Neural cell (in vitro differentiated cells): Measurements from ENCODE around the gene TANGO6. TPM values are rescaled to one million over a fixed set of nuclear protein-coding genes. Genes with fewer than 3 reads are reported as not detected.

Experiments
- H2AFZ ChIP-seq: fragments of 200-600, 300-800 bp; sonication (generic), shearing (Covaris generic); 2 replicates; pipeline ENCODE4 v1.6.0; 2014; ENCODE audit warnings: low read depth, mild to moderate bottlenecking, antibody characterized with exemption, low read length, moderate library complexity
- H3F3A ChIP-seq: fragments of 200-600 bp; shearing (Covaris generic); 2 replicates; pipeline ENCODE4 v1.6.1; 2016; ENCODE audit warnings: mild to moderate bottlenecking, moderate library complexity, mixed read lengths, antibody characterized with exemption, low read length; ENCODE audit not compliant: insufficient read depth, poor library complexity, severe bottlenecking
- H3K27ac ChIP-seq: fragments of 200-600, 300-800 bp; sonication (generic), shearing (Covaris generic); 2 replicates; pipeline ENCODE4 v1.5.1; 2014; ENCODE audit warnings: mild to moderate bottlenecking, low read length, moderate library complexity
- H3K27me3 ChIP-seq: fragments of 300-800, 200-600 bp; sonication (generic), shearing (Covaris generic); 2 replicates; pipeline ENCODE4 v1.6.0; 2014; ENCODE audit warnings: mild to moderate bottlenecking, low read depth, low read length, moderate library complexity; ENCODE audit not compliant: insufficient read depth
- H3K36me3 ChIP-seq: fragments of 300-800, 200-600 bp; sonication (generic), shearing (Covaris generic); 2 replicates; pipeline ENCODE4 v1.5.1; 2014; ENCODE audit warnings: mild to moderate bottlenecking, antibody characterized with exemption, low read length, moderate library complexity; ENCODE audit not compliant: insufficient read depth
- H3K4me2 ChIP-seq: fragments of 300-800, 200-600 bp; sonication (generic), shearing (Covaris generic); 2 replicates; pipeline ENCODE4 v1.6.0; 2014; ENCODE audit warnings: mild to moderate bottlenecking, low read length
- H3K4me3 ChIP-seq: fragments of 300-800, 200-600 bp; sonication (generic), shearing (Covaris generic); 2 replicates; pipeline ENCODE4 v1.5.1; 2014; ENCODE audit warnings: mild to moderate bottlenecking, low read length, moderate library complexity
- H3K79me2 ChIP-seq: fragments of 200-600 bp; shearing (Covaris generic); replicated peaks from 2 replicates; pipeline ENCODE4 v1.6.0; 2014; ENCODE audit warnings: mild to moderate bottlenecking, low read length, moderate library complexity; ENCODE audit not compliant: insufficient read depth
- H3K9ac ChIP-seq: fragments of 300-800, 200-600 bp; sonication (generic), shearing (Covaris generic); 2 replicates; pipeline ENCODE4 v1.6.1; 2016; ENCODE audit warnings: mild to moderate bottlenecking, low read length, mixed read lengths
- H3K9me2 ChIP-seq: fragments of 200-600 bp; shearing (Covaris generic); 2 replicates; pipeline ENCODE4 v1.6.1; 2016; ENCODE audit warnings: mild to moderate bottlenecking, low read length, mixed read lengths; ENCODE audit not compliant: insufficient read depth
- H3K9me3 ChIP-seq: fragments of 200-600, 300-800 bp; sonication (generic), shearing (Covaris generic); 2 replicates; pipeline ENCODE4 v1.6.1; 2016; ENCODE audit warnings: mild to moderate bottlenecking, mixed run types, low read length, moderate library complexity, mixed read lengths
- H4K20me1 ChIP-seq: fragments of 200-600 bp; shearing (Covaris generic); 2 replicates; pipeline ENCODE4 v1.6.1; 2016; ENCODE audit warnings: mild to moderate bottlenecking, mixed run types; ENCODE audit not compliant: insufficient read depth
- CTCF ChIP-seq: fragments of 450-650 bp; IDR thresholded peaks from 2 replicates; pipeline ENCODE4 v1.5.1; 2014; ENCODE audit warnings: antibody characterized with exemption, mild to moderate bottlenecking, moderate library complexity; ENCODE audit not compliant: poor library complexity, severe bottlenecking
- EP300 ChIP-seq: fragments of 450-650 bp; conservative IDR thresholded peaks from 2 replicates; pipeline ENCODE4 v1.6.1; 2014; ENCODE audit warnings: antibody characterized with exemption, mild to moderate bottlenecking, moderate library complexity; ENCODE audit not compliant: poor library complexity, severe bottlenecking
- EZH2 ChIP-seq: fragments of 200-600, 300-800 bp; shearing (Covaris generic), sonication (generic); IDR thresholded peaks from 2 replicates; pipeline ENCODE4 v1.6.1; 2014; ENCODE audit warnings: antibody characterized with exemption, low read length, borderline replicate concordance, mild to moderate bottlenecking; ENCODE audit not compliant: insufficient read depth, poor library complexity, severe bottlenecking
- MXI1 ChIP-seq: fragments of 450-650 bp; conservative IDR thresholded peaks from 2 replicates; pipeline ENCODE4 v1.6.1; 2014; ENCODE audit warnings: antibody characterized with exemption, mild to moderate bottlenecking; ENCODE audit not compliant: poor library complexity, severe bottlenecking
- POLR2AphosphoS5 ChIP-seq: IDR thresholded peaks from 2 replicates; pipeline ENCODE4 v1.6.1; 2012
- RAD21 ChIP-seq: fragments of 450-650 bp; conservative IDR thresholded peaks from 2 replicates; pipeline ENCODE4 v1.6.1; 2014; ENCODE audit warnings: antibody characterized with exemption, mild to moderate bottlenecking, moderate library complexity
- REST ChIP-seq: IDR thresholded peaks from 2 replicates; pipeline ENCODE4 v1.6.1; 2012; ENCODE audit warnings: borderline replicate concordance
- SMC3 ChIP-seq: fragments of 450-650 bp; conservative IDR thresholded peaks from 2 replicates; pipeline ENCODE4 v1.6.1; 2014; ENCODE audit warnings: antibody characterized with exemption, mild to moderate bottlenecking, moderate library complexity; ENCODE audit not compliant: poor library complexity
- TAF1 ChIP-seq: IDR thresholded peaks from 2 replicates; pipeline ENCODE4 v1.6.1; 2012; ENCODE audit warnings: low read depth
- polyA plus RNA-seq: library from polyadenylated mRNA; depleted of rRNA; stranded (reverse); fragments of >200 nt; gene quantifications from 2 replicates; pipeline ENCODE4 v1.2.3, GENCODE V29; 2014

TANGO6 gene
- polyA plus RNA-seq, 1 donor from 2014 or later: 9.5 TPM

GRCh38 chr16:69071036-69071435, 227.7 kb downstream of the TANGO6 start:
- no peak overlapping the region for H2AFZ ChIP-seq
- H3F3A ChIP-seq: no peaks in the 10 kb centered on the region
- TF ChIP-seq TAF1: no peak
- no peaks in the 10 kb centered on the region for H3K9me3 ChIP-seq
- H3K27ac ChIP-seq: no peak overlapping the region
- H3K9me2 ChIP-seq: no peaks in the 10 kb centered on the region
- no peak overlapping the region for H3K4me2 ChIP-seq
- H3K27me3 ChIP-seq: no peaks in the 10 kb centered on the region
- no peak overlapping the region for H3K4me3 ChIP-seq
- H3K79me2 ChIP-seq: no peaks in the 10 kb centered on the region
- H3K9ac ChIP-seq: no peak overlapping the region
- no peaks in the 10 kb centered on the region for H3K36me3 ChIP-seq
- H4K20me1 ChIP-seq: no peaks in the 10 kb centered on the region

GRCh38 chr16:69072640-69072974, 229.3 kb downstream of the TANGO6 start:
- no peak overlapping the region for H3K9ac ChIP-seq
- H3K27me3 ChIP-seq: no peaks in the 10 kb centered on the region
- no peak overlapping the region for H3K4me2 ChIP-seq

GRCh38 chr16:69073181-69073702, 229.9 kb downstream of the TANGO6 start:
- no peaks in the 10 kb centered on the region for H3K27me3 ChIP-seq
- no peaks in the 10 kb centered on the region for H3K9me2 ChIP-seq
- no peaks in the 10 kb centered on the region for H3K9me3 ChIP-seq
- no peak overlapping the region for H3K4me3 ChIP-seq
- H4K20me1 ChIP-seq: no peaks in the 10 kb centered on the region
- TF ChIP-seq CTCF (no peak), MXI1 (no peak), SMC3 (no peak), EZH2 (no peak), EP300 (no peak), RAD21 (no peak), TAF1 (no peak)
- H3K27ac ChIP-seq: no peak overlapping the region
- no peaks in the 10 kb centered on the region for H3F3A ChIP-seq
- no peak overlapping the region for H3K9ac ChIP-seq
- no peak overlapping the region for H2AFZ ChIP-seq
- no peak overlapping the region for H3K4me2 ChIP-seq
- H3K36me3 ChIP-seq: no peaks in the 10 kb centered on the region
- no peaks in the 10 kb centered on the region for H3K79me2 ChIP-seq

More at GRCh38 chr16:69072640-69072974, 229.3 kb downstream of the TANGO6 start:
- Histone ChIP-seq H3F3A (no peaks in the 10 kb centered on the region), H3K36me3 (no peaks in the 10 kb centered on the region), H3K79me2 (no peaks in the 10 kb centered on the region), H3K9me3 (no peaks in the 10 kb centered on the region), H3K4me3 (no peak overlapping the region), H2AFZ (no peak overlapping the region), H3K27ac (no peak overlapping the region), H3K9me2 (no peaks in the 10 kb centered on the region), H4K20me1 (no peaks in the 10 kb centered on the region)
- TF ChIP-seq POLR2AphosphoS5: no peak

- H3K36me3 ChIP-seq: no peaks in the 10 kb centered on the region
- H4K20me1 ChIP-seq: no peaks in the 10 kb centered on the region
- TF ChIP-seq MXI1: no peak
- TF ChIP-seq EP300: no peak
- TF ChIP-seq POLR2AphosphoS5: no peak
- TF ChIP-seq REST: no peak
- TF ChIP-seq SMC3: no peak
- TF ChIP-seq RAD21: no peak
- no peak for TF ChIP-seq TAF1
- no peak for TF ChIP-seq CTCF
- no peak for TF ChIP-seq EZH2
- no peak overlapping the region for H2AFZ ChIP-seq
- H3K27me3 ChIP-seq: no peaks in the 10 kb centered on the region
- H3K4me2 ChIP-seq: no peak overlapping the region
- no peak overlapping the region for H3K9ac ChIP-seq
- no peaks in the 10 kb centered on the region for H3F3A ChIP-seq
- H3K4me3 ChIP-seq: no peak overlapping the region
- no peaks in the 10 kb centered on the region for H3K9me3 ChIP-seq
- H3K79me2 ChIP-seq: no peaks in the 10 kb centered on the region
- no peak overlapping the region for H3K27ac ChIP-seq
- H3K9me2 ChIP-seq: no peaks in the 10 kb centered on the region
Observed at GRCh38 chr16:69077251-69077650, 233.9 kb downstream of the TANGO6 start.
